IMR-90 (cell line): ENCODE measurements around the gene GBA2. TPM values are rescaled to one million over a fixed set of nuclear protein-coding genes. Genes with fewer than 3 reads are reported as not detected.

Experiments
- ATAC-seq: fragments of 200-7000 bp; cut with Tn5 transposase; 2 replicates; pipeline ENCODE4 v1.9.1; 2020; ENCODE audit warnings: low read depth, mild to moderate bottlenecking, moderate library complexity
- BruUV-seq: library from RNA; stranded (reverse); fragments of 400-500 nt; replicated peaks from 2 replicates; lab custom pipeline; 2021; lab: Mats Ljungman, UMichigan
- CTCF ChIA-PET: fragments of 300-600 bp; formaldehyde crosslinking; extraction: SDS; loops from one replicate; lab custom pipeline; 2021; ENCODE audit warnings: antibody characterized with exemption; lab: Yijun Ruan, JAX
- POLR2A ChIA-PET: fragments of 300-600 bp; sonication (Branson Sonifier 250); formaldehyde crosslinking; loops from one replicate; lab custom pipeline; 2022; ENCODE audit warnings: antibody characterized with exemption; ENCODE audit not compliant: unreplicated experiment; lab: Charles Lee
- DNase-seq: peaks from one replicate; pipeline ENCODE4 v3.0.0; 2013
- H2AFZ ChIP-seq: replicated peaks from 2 replicates; pipeline ENCODE3; 2013; ENCODE audit warnings: low read length, mild to moderate bottlenecking; ENCODE audit not compliant: poor library complexity
- H2AK5ac ChIP-seq: 2 replicates; pipeline ENCODE4 v1.6.1; 2013; ENCODE audit warnings: low read depth, low read length, inconsistent platforms
- H2AK9ac ChIP-seq: replicated peaks from 2 replicates; pipeline ENCODE3; 2013; ENCODE audit warnings: mild to moderate bottlenecking, low read depth, low read length, moderate library complexity; ENCODE audit not compliant: poor library complexity
- H2BK120ac ChIP-seq: 2 replicates; pipeline ENCODE4 v1.6.1; 2013; ENCODE audit warnings: low read depth, low read length, inconsistent platforms
- H2BK15ac ChIP-seq: 3 replicates; pipeline ENCODE4 v1.6.1; 2013; ENCODE audit warnings: low read depth, low read length, inconsistent platforms
- H2BK20ac ChIP-seq: 2 replicates; pipeline ENCODE4 v1.6.1; 2013; ENCODE audit warnings: low read depth, mild to moderate bottlenecking, inconsistent platforms, low read length, moderate library complexity
- H2BK5ac ChIP-seq: 2 replicates; pipeline ENCODE4 v1.6.1; 2013; ENCODE audit warnings: mild to moderate bottlenecking, low read depth, low read length, inconsistent platforms; ENCODE audit not compliant: poor library complexity, severe bottlenecking
- H3K14ac ChIP-seq: replicated peaks from 2 replicates; pipeline ENCODE4 v1.6.1; 2013; ENCODE audit warnings: low read depth, low read length, inconsistent platforms
- H3K18ac ChIP-seq: 2 replicates; pipeline ENCODE4 v1.6.1; 2013; ENCODE audit warnings: low read depth, low read length, control low read depth
- H3K23ac ChIP-seq: 2 replicates; pipeline ENCODE4 v1.6.1; 2013; ENCODE audit warnings: low read depth, low read length, inconsistent platforms
- H3K27ac ChIP-seq: 2 replicates; pipeline ENCODE4 v1.5.1; 2013; ENCODE audit warnings: mild to moderate bottlenecking, control low read depth, low read length; ENCODE audit not compliant: insufficient read depth
- H3K27me3 ChIP-seq: 2 replicates; pipeline ENCODE4 v1.6.1; 2013; ENCODE audit warnings: low read length; ENCODE audit not compliant: control insufficient read depth, insufficient read depth
- H3K36me3 ChIP-seq: 2 replicates; pipeline ENCODE4 v1.6.1; 2013; ENCODE audit warnings: low read length, mixed read lengths; ENCODE audit not compliant: control insufficient read depth, insufficient read depth
- H3K4ac ChIP-seq: 2 replicates; pipeline ENCODE4 v1.6.1; 2013; ENCODE audit warnings: low read depth, low read length, inconsistent platforms
- H3K4me1 ChIP-seq: 2 replicates; pipeline ENCODE4 v1.6.1; 2013; ENCODE audit warnings: low read length, mixed read lengths; ENCODE audit not compliant: control insufficient read depth, insufficient read depth
- H3K4me2 ChIP-seq: 2 replicates; pipeline ENCODE4 v1.6.1; 2013; ENCODE audit warnings: low read depth, mild to moderate bottlenecking, control low read depth, low read length, moderate library complexity
- H3K4me3 ChIP-seq: 2 replicates; pipeline ENCODE4 v1.5.1; 2013; ENCODE audit warnings: low read depth, mild to moderate bottlenecking, control low read depth, low read length, moderate library complexity; ENCODE audit not compliant: insufficient read depth
- H3K56ac ChIP-seq: 2 replicates; pipeline ENCODE4 v1.6.1; 2013; ENCODE audit warnings: low read length, inconsistent platforms; ENCODE audit not compliant: insufficient read depth; ENCODE audit errors: extremely low read depth
- H3K79me1 ChIP-seq, 2 experiments: 2 replicates each; pipeline ENCODE4 v1.6.1; 2013; ENCODE audit warnings: low read length in 2 of 2, inconsistent platforms in 1 of 2, low read depth in 1 of 2
- H3K9ac ChIP-seq: 2 replicates; pipeline ENCODE4 v1.6.1; 2013; ENCODE audit warnings: low read depth, low read length, control low read depth
- H3K9me1 ChIP-seq: 2 replicates; pipeline ENCODE4 v1.6.1; 2013; ENCODE audit warnings: low read length, inconsistent platforms; ENCODE audit not compliant: insufficient read depth
- H3K9me3 ChIP-seq: 2 replicates; pipeline ENCODE4 v1.6.1; 2013; ENCODE audit warnings: low read length; ENCODE audit not compliant: control insufficient read depth, insufficient read depth
- H4K20me1 ChIP-seq: 2 replicates; pipeline ENCODE4 v1.6.1; 2013; ENCODE audit warnings: low read length, inconsistent platforms; ENCODE audit not compliant: insufficient read depth
- H4K5ac ChIP-seq: 2 replicates; pipeline ENCODE4 v1.6.1; 2013; ENCODE audit warnings: mild to moderate bottlenecking, low read depth, low read length, control low read depth
- H4K8ac ChIP-seq, 2 experiments: 2 replicates each; pipeline ENCODE4 v1.6.1; 2013; ENCODE audit warnings: low read depth in 2 of 2, low read length in 2 of 2, control low read depth in 1 of 2, inconsistent platforms in 1 of 2
- H4K91ac ChIP-seq: 2 replicates; pipeline ENCODE4 v1.6.1; 2013; ENCODE audit warnings: low read depth, low read length, inconsistent platforms; ENCODE audit not compliant: insufficient read depth
- CHD1 ChIP-seq: IDR thresholded peaks from 2 replicates; pipeline ENCODE4 v1.6.1; 2012; ENCODE audit warnings: low read depth, low read length, improper control_type of control experiment
- MXI1 ChIP-seq: IDR thresholded peaks from 2 replicates; pipeline ENCODE4 v1.6.1; 2012; ENCODE audit warnings: low read depth, mild to moderate bottlenecking, low read length, moderate library complexity, borderline replicate concordance
- NFE2L2 ChIP-seq: fragments of 150-350 bp; IDR thresholded peaks from 2 replicates; pipeline ENCODE4 v1.6.1; 2016; ENCODE audit warnings: low read depth, mild to moderate bottlenecking, low read length
- RAD21 ChIP-seq: IDR thresholded peaks from 2 replicates; pipeline ENCODE4 v1.6.1; 2012; ENCODE audit warnings: low read length, improper control_type of control experiment
- RCOR1 ChIP-seq: IDR thresholded peaks from 2 replicates; pipeline ENCODE4 v1.6.1; 2012; ENCODE audit warnings: mild to moderate bottlenecking, low read length, improper control_type of control experiment; ENCODE audit not compliant: insufficient replicate concordance
- SMC3 ChIP-seq: fragments of 150-350 bp; IDR thresholded peaks from 2 replicates; pipeline ENCODE4 v1.6.1; 2016; ENCODE audit warnings: low read depth, mild to moderate bottlenecking, antibody characterized with exemption, low read length, moderate library complexity
- WGBS, 2 experiments: methylation state at CpG; one replicate each; pipeline versions ENCODE4 v1.1.5 to v1.1.7; 2013; ENCODE audit warnings: missing lambda C conversion rate in 2 of 2; ENCODE audit not compliant: insufficient read length in 1 of 2; ENCODE audit errors: extremely low coverage in 2 of 2; 5-methylcytosine and 5-hydroxymethylcytosine counted together
- dilution Hi-C: fragments of 300-500 bp; cut with HindIII; formaldehyde crosslinking; loops from one replicate; pipeline ENCODE4 v1.14.3; 2018; ENCODE audit warnings: low sequenced_read_pairs; ENCODE audit not compliant: unreplicated experiment
- in situ Hi-C: fragments of 300-500 bp; cut with MboI; formaldehyde crosslinking; loops from 3 replicates; pipeline ENCODE4 v1.14.3; 2019; ENCODE audit warnings: low sequenced_read_pairs, inconsistent platforms, mixed read lengths
- intact Hi-C: fragments of 100-400 bp; cut with micrococcal nuclease; formaldehyde crosslinking; loops from 2 replicates; pipeline ENCODE4 v1.10.0; 2022
- polyA plus RNA-seq, 3 experiments: library from polyadenylated mRNA; depleted of rRNA; stranded (reverse); fragments of >200 nt; gene quantifications; 2 replicates each; pipeline ENCODE4 v1.2.3, GENCODE V29; 2012; ENCODE audit warnings: low replicate concordance in 1 of 3
- total RNA-seq: library from RNA; depleted of rRNA; stranded (reverse); fragments of >200 nt; gene quantifications from 2 replicates; pipeline ENCODE4 v1.2.3, GENCODE V29; 2012

The GBA2 gene
- total and polyA plus RNA-seq, 2 of the 4 experiments (the other 2 are of a cell fraction), result 18.1 to 38.2 TPM

GRCh38 chr9:35728041-35728971 is 20.7 kb downstream of the GBA2 start (continued):
- TF ChIP-seq RAD21, result no peak
- TF ChIP-seq MXI1, result 0 out of 2 replicates have a peak, but pooled peaks have one; percentile 17
- peak; percentile 47; the same call in 1 of the 2 replicates for TF ChIP-seq CHD1

- Histone ChIP-seq H3K27ac (peak overlapping the region; percentile 90), H2AFZ (peak overlapping the region; percentile 5), H2AK5ac (peak overlapping the region; percentile 98), H3K4me3 (peak overlapping the region; percentile 41), H4K5ac (peak overlapping the region; percentile 99), H4K91ac (peak overlapping the region; percentile 100), H3K9me1 (peaks cover 6% of the 10 kb centered on the region; the same call in 1 of the 2 replicates), H2BK15ac (peak overlapping the region; percentile 97), H2BK5ac (peak overlapping the region; percentile 96), H3K4me1 (peaks cover 25% of the 10 kb centered on the region), H2AK9ac (peak overlapping the region; percentile 93), H3K23ac (peak overlapping the region; percentile 99), H3K36me3 (peaks cover 29% of the 10 kb centered on the region), H3K4me2 (peak overlapping the region; percentile 91), H3K56ac (peak overlapping the region; percentile 97), H4K20me1 (peaks cover 42% of the 10 kb centered on the region), H3K14ac (peak overlapping the region; percentile 99), H3K27me3 (no peaks in the 10 kb centered on the region), H3K4ac (peak overlapping the region; percentile 99), H2BK20ac (peak overlapping the region; percentile 99), H3K18ac (peak overlapping the region; percentile 98), H4K8ac (peak overlapping the region; percentile 92 to 99), H2BK120ac (peak overlapping the region; percentile 98), H3K79me1 (peaks cover 20 to 73% of the 10 kb centered on the region in 2 experiments), H3K9ac (peak overlapping the region; percentile 90), H3K9me3 (no peaks in the 10 kb centered on the region)
- TF ChIP-seq NFE2L2, result peak; percentile 48; the same call in 1 of the 2 replicates
- TF ChIP-seq RCOR1, result no peak
- no peak for TF ChIP-seq SMC3
- no peak for ATAC-seq
- in situ Hi-C loops (no loop called here), intact Hi-C loops (loop anchor here (1.0 to 2.0 kb wide), 3 partner anchors 32 to 69 kb away; partner anchors contain the start of genes CCDC107 and RMRP), dilution Hi-C loops (no loop called here)
- no TSS peak for BruUV-seq
- CTCF ChIA-PET, result interaction anchor here (1.1 to 1.8 kb wide), 4 partner anchors 9 to 69 kb away, joined by 3 to 6 read pairs (median 4); no protein-coding TSS in a partner anchor
- WGBS, 2 experiments, result no CpG with 5 or more reads among the region's 5 CpGs
- POLR2A ChIA-PET, result interaction anchor here (0.6 to 2.8 kb wide), 12 partner anchors 10 to 99 kb away, joined by 3 to 23 read pairs (median 3); partner anchors contain the start of genes CA9, CCDC107, RMRP and TPM2
- DNase-seq, result no peak
Measured at GRCh38 chr9:35727676-35728040, 21.4 kb downstream of the GBA2 start.
